ENCODE results near the gene MBOAT1. TPM values are rescaled to one million over a fixed set of nuclear protein-coding genes. Genes with fewer than 3 reads are reported as not detected.

The MBOAT1 gene
- total and polyA plus RNA-seq, 3 donors from 2014 or later = 4.1 to 5.3 (median 4.5) TPM

DNA sequence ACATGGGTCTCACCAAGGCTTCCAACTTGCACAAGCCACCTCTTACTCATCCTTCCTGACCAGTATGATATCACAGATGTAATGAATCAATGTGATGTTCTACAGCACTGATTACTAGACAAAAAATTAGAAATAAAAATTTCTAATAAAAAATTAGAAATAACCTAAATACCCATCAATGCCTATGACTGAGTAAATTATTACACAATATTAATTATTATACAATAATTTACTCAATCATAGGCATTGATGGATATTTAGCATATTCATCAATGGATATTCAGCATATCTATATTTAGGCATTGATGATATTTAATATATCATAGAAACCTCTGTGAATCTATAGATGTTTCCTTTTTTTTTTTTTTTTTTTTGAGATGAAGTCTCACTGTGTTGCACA is 43.2 kb upstream of the MBOAT1 start:
- Histone ChIP-seq H3K36me3 (ENCODE audit: low read depth, missing control alignments) (no peaks in the 10 kb centered on the region), H3K4me1 (no peaks in the 10 kb centered on the region), H3K27ac (no peak overlapping the region), H3K27me3 (no peaks in the 10 kb centered on the region), H3K9me3 (no peaks in the 10 kb centered on the region), H3K4me3 (no peak overlapping the region)
- intact Hi-C loops (cut with DNase I; ENCODE audit: low total_unique reads) = no loop called here
- TF ChIP-seq POLR2A (IDR thresholded peaks at IDR 0.05) = no peak
- TF ChIP-seq, protein P1, sequence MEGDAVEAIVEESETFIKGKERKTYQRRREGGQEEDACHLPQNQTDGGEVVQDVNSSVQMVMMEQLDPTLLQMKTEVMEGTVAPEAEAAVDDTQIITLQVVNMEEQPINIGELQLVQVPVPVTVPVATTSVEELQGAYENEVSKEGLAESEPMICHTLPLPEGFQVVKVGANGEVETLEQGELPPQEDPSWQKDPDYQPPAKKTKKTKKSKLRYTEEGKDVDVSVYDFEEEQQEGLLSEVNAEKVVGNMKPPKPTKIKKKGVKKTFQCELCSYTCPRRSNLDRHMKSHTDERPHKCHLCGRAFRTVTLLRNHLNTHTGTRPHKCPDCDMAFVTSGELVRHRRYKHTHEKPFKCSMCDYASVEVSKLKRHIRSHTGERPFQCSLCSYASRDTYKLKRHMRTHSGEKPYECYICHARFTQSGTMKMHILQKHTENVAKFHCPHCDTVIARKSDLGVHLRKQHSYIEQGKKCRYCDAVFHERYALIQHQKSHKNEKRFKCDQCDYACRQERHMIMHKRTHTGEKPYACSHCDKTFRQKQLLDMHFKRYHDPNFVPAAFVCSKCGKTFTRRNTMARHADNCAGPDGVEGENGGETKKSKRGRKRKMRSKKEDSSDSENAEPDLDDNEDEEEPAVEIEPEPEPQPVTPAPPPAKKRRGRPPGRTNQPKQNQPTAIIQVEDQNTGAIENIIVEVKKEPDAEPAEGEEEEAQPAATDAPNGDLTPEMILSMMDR (IDR thresholded peaks at IDR 0.05) = no peak
- DNase-seq = no peak

DNA sequence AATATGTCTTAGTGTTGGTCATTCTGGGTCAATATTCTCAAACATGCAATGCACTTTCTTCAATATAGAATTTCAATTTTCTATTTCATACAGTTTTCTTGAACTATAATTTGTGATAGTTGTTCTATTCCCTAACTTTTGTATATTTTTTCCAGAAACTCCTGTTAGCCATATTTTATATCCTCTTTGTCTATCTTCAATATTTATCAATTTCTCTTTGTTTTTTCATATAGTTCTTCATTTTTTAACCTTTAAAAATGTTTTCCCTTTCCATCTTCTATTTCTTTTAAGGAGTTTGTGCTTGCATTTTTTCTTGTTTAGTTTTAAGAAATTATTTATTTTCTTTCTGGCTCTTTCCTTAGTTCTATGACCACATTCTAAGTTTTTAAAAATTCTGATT is 42.0 kb upstream of the MBOAT1 start:
- Histone ChIP-seq H3K36me3 (ENCODE audit: low read depth, missing control alignments) (no peaks in the 10 kb centered on the region), H3K27me3 (no peaks in the 10 kb centered on the region), H3K9me3 (no peaks in the 10 kb centered on the region), H3K27ac (no peak overlapping the region), H3K4me3 (no peak overlapping the region), H3K4me1 (no peaks in the 10 kb centered on the region)
- no peak for TF ChIP-seq POLR2A (IDR thresholded peaks at IDR 0.05)
- TF ChIP-seq, protein P1 (IDR thresholded peaks at IDR 0.05) = no peak
- intact Hi-C loops (cut with DNase I; ENCODE audit: low total_unique reads) = no loop called here
- no peak for DNase-seq

DNA sequence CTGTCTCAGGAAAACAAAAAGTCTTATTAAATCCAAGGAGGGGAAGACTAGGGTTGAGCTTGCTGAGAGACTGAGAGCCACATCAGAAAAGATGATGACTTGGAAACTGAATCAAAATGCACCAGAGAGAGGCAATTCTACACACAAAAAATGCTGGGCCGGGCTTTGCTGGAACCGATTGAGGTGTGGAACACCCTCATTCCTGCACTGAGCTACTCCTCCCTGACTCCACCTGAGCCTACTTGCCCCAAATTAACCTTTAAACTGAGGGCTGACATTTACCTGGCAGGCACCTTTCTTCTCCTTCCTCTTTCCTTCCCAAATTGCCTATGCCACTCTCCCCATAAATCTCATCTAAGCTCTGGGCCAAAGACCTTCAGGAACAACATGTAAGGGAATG is 40.8 kb upstream of the MBOAT1 start:
- Histone ChIP-seq H3K4me3 (no peak overlapping the region), H3K36me3 (ENCODE audit: low read depth, missing control alignments) (no peaks in the 10 kb centered on the region), H3K9me3 (no peaks in the 10 kb centered on the region), H3K4me1 (no peaks in the 10 kb centered on the region), H3K27me3 (no peaks in the 10 kb centered on the region), H3K27ac (no peak overlapping the region)
- intact Hi-C loops (cut with DNase I; ENCODE audit: low total_unique reads) = no loop called here
- TF ChIP-seq, protein P1 (IDR thresholded peaks at IDR 0.05) = no peak
- no peak for TF ChIP-seq POLR2A (IDR thresholded peaks at IDR 0.05)
- WGBS, 2 donors = 50 to 92% methylated on average over 2 of the region's 2 CpGs
- no peak for DNase-seq

DNA sequence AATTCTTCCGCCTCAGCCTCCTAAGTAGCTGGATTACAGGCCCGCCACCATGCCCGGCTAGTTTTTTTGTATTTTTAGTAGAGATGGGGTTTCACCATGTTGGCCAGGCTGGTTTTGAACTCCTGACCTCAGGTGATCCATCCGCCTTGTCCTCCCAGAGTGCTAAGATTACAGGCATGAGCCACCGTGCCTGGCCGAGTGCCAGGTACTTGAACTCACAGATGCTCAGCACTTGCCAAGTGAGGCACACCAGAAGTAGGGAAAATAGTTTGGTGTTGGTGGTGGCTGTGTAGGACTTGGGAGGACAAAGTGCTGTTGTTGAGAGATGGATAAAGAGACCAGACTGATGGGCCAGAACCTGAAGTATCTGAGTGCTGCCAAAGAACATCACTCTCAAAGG is 40.0 kb upstream of the MBOAT1 start:
- Histone ChIP-seq H3K9me3 (no peaks in the 10 kb centered on the region), H3K4me3 (no peak overlapping the region), H3K4me1 (no peaks in the 10 kb centered on the region), H3K27me3 (no peaks in the 10 kb centered on the region), H3K36me3 (ENCODE audit: low read depth, missing control alignments) (no peaks in the 10 kb centered on the region), H3K27ac (no peak overlapping the region)
- intact Hi-C loops (cut with DNase I; ENCODE audit: low total_unique reads) = no loop called here
- TF ChIP-seq POLR2A (IDR thresholded peaks at IDR 0.05) = no peak
- TF ChIP-seq, protein P1 (IDR thresholded peaks at IDR 0.05) = no peak
- WGBS, 2 donors = 79 to 87% methylated on average over 6 of the region's 6 CpGs
- DNase-seq = no peak

DNA sequence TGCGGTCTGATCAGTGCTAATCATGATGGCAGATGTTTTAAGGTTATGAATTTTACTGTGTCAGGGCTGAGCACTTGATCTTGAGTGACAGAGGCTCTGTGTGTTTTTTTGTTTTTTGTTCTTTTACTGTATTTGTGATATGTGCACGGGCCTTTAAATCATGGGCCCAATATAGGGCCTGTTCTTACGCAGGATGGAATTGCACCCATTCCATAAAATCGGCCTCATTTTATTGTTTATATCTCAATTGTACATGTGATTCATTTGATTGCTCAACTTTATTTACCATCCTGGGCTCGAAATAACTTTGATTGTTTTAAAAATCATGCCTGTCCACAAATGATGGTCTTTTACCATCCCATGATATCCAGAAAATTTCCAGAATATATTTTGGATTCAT is 39.3 kb upstream of the MBOAT1 start:
- H3K4me3 ChIP-seq = no peak overlapping the region
- DNase-seq = no peak
- WGBS, 2 donors = 72 to 80% methylated on average over 5 of the region's 5 CpGs
- no peaks in the 10 kb centered on the region for H3K9me3 ChIP-seq
- no peaks in the 10 kb centered on the region for H3K36me3 ChIP-seq (ENCODE audit: low read depth, missing control alignments)
- no peaks in the 10 kb centered on the region for H3K4me1 ChIP-seq
- H3K27me3 ChIP-seq = no peaks in the 10 kb centered on the region
- no peak overlapping the region for H3K27ac ChIP-seq
- intact Hi-C loops (cut with DNase I; ENCODE audit: low total_unique reads) = no loop called here
- TF ChIP-seq, protein P1 (IDR thresholded peaks at IDR 0.05) = no peak
- no peak for TF ChIP-seq POLR2A (IDR thresholded peaks at IDR 0.05)

Measured in testis (tissue), 3 donors.